ENCODE measurements around the gene ATP1A2. TPM values are rescaled to one million over a fixed set of nuclear protein-coding genes. Genes with fewer than 3 reads are reported as not detected.

The ATP1A2 gene
- total and polyA plus RNA-seq, 8 donors: 0.31 to 104 (median 10.9) TPM

GRCh38 chr1:160133990-160134770 is 18.6 kb downstream of the ATP1A2 start:
- H3K9me3 ChIP-seq: no peaks in the 10 kb centered on the region
- H3K4me1 ChIP-seq: peaks cover 0 to 25% (median 9%) of the 10 kb centered on the region in 4 donors
- H3K36me3 ChIP-seq: peaks cover 0 to 40% (median 16%) of the 10 kb centered on the region in 4 donors
- no peak overlapping the region for H3K27ac ChIP-seq
- intact Hi-C loops (cut with DNase I; ENCODE audit: low total_unique reads): no loop called here
- WGBS, 5 donors: 75 to 82% (median 77%) methylated on average over 9 of the region's 9 CpGs
- no peak for DNase-seq
- H3K4me3 ChIP-seq: no peak overlapping the region
- TF ChIP-seq CTCF (IDR thresholded peaks at IDR 0.05): no peak
- H3K27me3 ChIP-seq: no peaks in the 10 kb centered on the region

- Histone ChIP-seq H3K4me3 (no peak overlapping the region), H3K27me3 (no peaks in the 10 kb centered on the region), H3K36me3 (peaks cover 0 to 36% (median 12%) of the 10 kb centered on the region in 4 donors), H3K27ac (no peak overlapping the region), H3K4me1 (peaks cover 0 to 25% (median 9%) of the 10 kb centered on the region in 4 donors), H3K9me3 (no peaks in the 10 kb centered on the region)
- 78 to 87% (median 85%) methylated on average over 17 to 20 of the region's 20 CpGs for WGBS, 5 donors
- TF ChIP-seq EP300 (IDR thresholded peaks at IDR 0.05) (no peak), POLR2A (IDR thresholded peaks at IDR 0.05) (no peak), CTCF (IDR thresholded peaks at IDR 0.05) (no peak), POLR2AphosphoS5 (IDR thresholded peaks at IDR 0.05) (no peak)
- no peak for DNase-seq
- intact Hi-C loops (cut with DNase I; ENCODE audit: low total_unique reads): no loop called here
Observed at GRCh38 chr1:160134791-160135572, 19.4 kb downstream of the ATP1A2 start.

GRCh38 chr1:160136121-160136925 is 20.8 kb downstream of the ATP1A2 start:
- Histone ChIP-seq H3K4me3 (no peak overlapping the region), H3K36me3 (peaks cover 0 to 29% (median 9%) of the 10 kb centered on the region in 4 donors), H3K9me3 (no peaks in the 10 kb centered on the region), H3K4me1 (peaks cover 0 to 15% (median 5%) of the 10 kb centered on the region in 4 donors), H3K27me3 (peaks cover 0 to 5% (median 0%) of the 10 kb centered on the region in 3 donors), H3K27ac (no peak overlapping the region)
- intact Hi-C loops (cut with DNase I; ENCODE audit: low total_unique reads): no loop called here
- no peak for TF ChIP-seq EP300 (IDR thresholded peaks at IDR 0.05)
- no peak for TF ChIP-seq POLR2AphosphoS5 (IDR thresholded peaks at IDR 0.05)
- no peak for DNase-seq
- 85 to 89% (median 87%) methylated on average over 20 to 22 of the region's 22 CpGs for WGBS, 5 donors

GRCh38 chr1:160136926-160137200 is 21.3 kb downstream of the ATP1A2 start:
- intact Hi-C loops (cut with DNase I; ENCODE audit: low total_unique reads): no loop called here
- no peak for DNase-seq
- WGBS, 5 donors: 85 to 92% (median 88%) methylated on average over 5 of the region's 5 CpGs

More at GRCh38 chr1:160136926-160137200, 21.3 kb downstream of the ATP1A2 start:
- no peak for TF ChIP-seq POLR2A (IDR thresholded peaks at IDR 0.05)
- TF ChIP-seq EP300 (IDR thresholded peaks at IDR 0.05): no peak
- TF ChIP-seq CTCF (IDR thresholded peaks at IDR 0.05): no peak
- TF ChIP-seq POLR2AphosphoS5 (IDR thresholded peaks at IDR 0.05): no peak
- Histone ChIP-seq H3K9me3 (no peaks in the 10 kb centered on the region), H3K27ac (no peak overlapping the region), H3K36me3 (peaks cover 0 to 29% (median 9%) of the 10 kb centered on the region in 4 donors), H3K4me1 (peaks cover 0 to 10% (median 4%) of the 10 kb centered on the region in 4 donors), H3K4me3 (no peak overlapping the region), H3K27me3 (peaks cover 0 to 5% (median 0%) of the 10 kb centered on the region in 3 donors)
